Cerebellar nuclear complex (tissue), 1 donor: ENCODE data around the gene ARHGAP45.
"Not testable (repeated sequence)": the region's sequence is repeated elsewhere in the genome, so short reads cannot be mapped to it uniquely, and the experiment has no call there.

Experiments used
- DNase-seq, 2 experiments: peaks; one replicate each; lab custom pipeline; 2025; lab: John Stamatoyannopoulos, UW

Gene ARHGAP45

GRCh38 chr19:1105008-1105872 lies 38.3 kb downstream of the ARHGAP45 start:
- no peak for DNase-seq

GRCh38 chr19:1105873-1106840 lies 39.2 kb downstream of the ARHGAP45 start:
- DNase-seq = no peak

- DNase-seq = no peak
These were observed 40.1 kb downstream of the ARHGAP45 start for GRCh38 chr19:1106841-1107660.

DNA sequence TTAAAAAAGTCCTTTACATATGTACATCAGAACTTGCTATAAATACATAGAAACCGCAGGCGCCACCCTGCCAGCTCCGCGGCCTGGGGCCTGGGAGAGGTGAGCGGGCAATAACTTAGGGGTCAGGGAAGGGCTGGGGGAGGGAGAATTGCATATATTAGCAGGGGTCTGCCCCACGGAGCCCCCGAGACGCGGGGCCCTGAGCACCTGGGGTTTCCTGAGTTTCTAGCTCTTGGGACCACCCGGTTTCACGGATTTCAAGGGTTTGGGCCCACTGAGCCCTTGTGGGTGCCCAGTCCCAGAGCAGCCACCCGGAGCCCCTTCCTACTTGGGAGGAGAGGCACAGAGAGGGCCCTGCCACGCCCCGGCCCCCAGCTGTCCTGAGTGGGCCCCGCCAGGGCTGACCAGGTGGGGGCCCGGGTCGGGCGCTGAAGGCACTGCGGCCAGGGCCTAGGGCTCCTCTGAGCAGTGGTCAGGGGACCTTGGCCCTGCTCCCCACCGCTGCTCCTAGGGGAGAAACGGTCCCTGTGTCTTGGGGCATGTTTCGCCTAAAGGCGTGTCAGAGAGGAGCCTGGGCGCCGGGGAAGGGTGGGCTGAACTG lies 40.8 kb downstream of the ARHGAP45 start:
- DNase-seq = no peak

DNA sequence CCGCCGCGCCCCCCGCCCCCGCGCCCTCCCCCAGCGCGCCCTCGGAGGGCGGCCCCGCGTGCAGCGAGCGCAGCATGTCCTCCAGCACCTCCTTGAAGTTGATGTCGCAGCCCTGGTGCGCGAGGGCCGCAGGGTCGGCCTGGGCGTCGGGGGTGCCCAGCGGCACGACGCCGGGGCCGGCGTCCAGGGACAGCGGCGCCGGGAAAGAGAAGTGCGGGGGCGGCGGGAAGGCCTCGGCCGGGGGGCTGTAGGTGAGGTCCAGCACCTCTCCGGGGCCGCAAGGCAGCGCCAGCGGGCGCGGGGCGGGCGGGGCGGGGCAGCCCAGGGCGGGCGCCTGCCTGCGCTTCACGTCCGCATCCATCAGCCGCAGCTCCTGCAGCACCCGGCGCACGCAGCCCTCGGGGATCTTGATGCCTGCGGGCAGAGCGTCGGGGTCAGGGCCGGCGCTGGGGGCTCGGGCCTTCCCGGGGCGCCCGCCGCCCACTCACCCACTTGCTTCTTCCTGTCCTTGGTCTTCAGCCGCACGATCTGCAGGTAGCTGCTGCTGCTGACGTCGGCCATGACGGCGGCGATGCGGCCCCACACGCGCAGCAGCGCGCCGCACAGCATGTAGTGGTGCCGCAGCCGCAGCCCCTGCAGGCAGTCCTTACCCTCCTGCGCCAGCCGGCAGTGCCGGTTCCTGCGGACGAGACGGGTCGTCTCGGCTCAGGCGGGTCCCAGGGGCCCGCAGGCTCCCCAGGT lies 41.5 kb downstream of the ARHGAP45 start:
- no peak for DNase-seq

DNA sequence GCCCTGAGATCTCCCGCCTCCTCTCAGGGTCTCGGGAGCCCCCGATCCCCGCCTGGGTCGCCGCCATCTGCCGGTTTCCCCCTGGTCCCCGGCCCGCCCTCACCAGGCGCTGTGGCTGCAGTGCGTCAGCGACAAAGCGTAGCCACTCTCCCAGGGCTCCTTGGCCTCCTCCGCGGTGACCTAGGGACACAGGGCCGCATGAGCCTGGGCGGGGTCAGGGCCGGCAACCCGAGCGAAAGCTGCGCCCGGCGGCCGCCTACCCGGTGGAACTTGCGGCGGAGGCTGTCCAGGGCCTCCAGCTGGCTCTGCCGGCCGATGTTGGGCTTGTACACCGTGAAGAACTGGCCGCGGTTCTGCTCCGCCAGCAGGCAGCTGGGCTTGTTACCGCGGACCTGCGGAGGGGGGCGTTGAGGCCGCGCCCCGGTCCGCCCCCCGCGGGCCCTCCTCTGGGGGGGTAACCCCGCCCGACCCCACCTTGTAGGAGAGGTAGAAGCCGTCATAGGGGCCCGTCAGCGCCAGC lies 42.1 kb downstream of the ARHGAP45 start:
- no peak for DNase-seq

DNA sequence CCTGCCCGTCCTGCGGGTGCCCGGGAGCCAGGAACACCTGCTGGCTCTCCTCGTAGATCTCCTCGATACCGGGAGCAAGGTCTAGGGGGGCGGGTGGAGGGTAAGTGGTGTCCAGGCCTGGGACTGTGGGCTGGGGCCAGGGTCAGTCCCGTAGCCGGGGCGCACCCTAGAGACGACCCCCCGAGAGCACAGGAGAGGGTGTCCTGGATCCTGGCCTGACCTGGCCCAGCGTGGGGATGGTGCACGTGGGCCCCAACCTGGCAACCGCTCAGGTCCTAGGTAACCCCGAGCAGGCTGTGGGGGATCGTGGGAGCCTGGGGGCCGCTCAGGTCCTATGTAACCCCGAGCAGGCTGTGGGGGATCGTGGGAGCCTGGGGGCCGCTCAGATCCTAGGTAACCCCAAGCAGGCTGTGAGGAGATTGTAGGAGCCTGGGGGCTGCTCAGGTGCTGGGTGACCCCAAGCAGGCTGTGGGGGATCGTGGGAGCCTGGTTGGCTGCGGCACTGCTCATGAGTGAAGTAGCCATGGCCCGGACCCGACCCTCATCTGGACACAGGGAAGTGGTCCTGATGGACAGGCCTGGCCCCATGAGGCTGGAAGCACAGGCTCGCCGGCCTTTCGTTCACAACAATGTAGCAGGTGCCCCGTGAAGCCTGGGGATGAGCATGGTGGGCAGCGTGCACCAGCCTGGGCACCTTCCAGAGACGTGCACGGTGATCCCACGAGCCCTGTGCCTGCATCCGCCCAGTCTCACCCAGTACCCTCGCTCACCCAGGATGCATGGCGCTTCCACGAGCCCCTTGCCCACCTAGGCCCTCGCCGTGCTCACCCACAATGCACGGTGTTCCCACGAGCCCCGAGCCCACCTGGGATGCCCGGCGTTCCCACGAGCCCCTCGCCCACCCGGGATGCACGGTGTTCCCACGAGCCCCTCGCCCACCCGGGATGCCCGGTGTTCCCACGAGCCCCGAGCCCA lies 43.0 kb downstream of the ARHGAP45 start:
- DNase-seq = no peak

GRCh38 chr19:1110809-1111640 lies 44.1 kb downstream of the ARHGAP45 start:
- DNase-seq = no peak

- no peak for DNase-seq
These were observed 44.8 kb downstream of the ARHGAP45 start for GRCh38 chr19:1111641-1112267.

DNA sequence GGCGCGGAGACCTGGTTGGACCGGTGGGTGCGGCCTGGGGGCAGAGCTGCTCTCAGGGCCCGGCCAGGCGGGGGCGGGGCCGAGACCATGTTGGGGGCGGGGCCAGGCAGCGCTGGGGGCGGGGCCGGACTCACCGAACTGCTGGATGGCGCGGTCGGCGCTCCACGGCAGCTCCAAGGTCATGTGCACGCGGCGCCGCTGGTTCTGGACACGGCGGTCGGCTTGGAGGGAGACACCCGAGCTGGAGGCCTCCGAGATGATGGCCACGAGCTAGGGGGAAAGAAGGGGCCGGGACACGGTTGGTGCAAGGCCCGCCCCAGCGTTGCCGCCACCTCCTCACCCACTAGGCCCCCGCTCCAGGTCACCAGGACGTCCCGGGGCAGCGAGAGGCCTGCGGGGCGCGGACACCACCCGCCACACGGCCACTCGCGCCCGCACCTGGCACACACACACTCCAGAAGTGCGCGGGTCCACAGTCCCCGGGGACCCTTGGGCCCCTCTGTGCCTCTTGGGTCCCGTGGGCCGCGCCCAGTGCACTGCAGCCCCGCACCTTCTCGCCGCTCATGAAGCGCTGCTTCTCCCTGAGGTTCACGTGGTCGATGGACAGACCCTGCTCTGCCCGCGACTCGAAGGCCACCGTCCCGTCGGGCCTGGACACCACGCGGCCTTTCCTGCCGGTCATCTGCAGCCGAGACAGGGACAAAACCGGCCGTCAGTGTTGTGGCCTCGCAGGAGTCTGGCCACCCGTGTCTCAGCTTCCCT lies 45.5 kb downstream of the ARHGAP45 start:
- DNase-seq = no peak

GRCh38 chr19:1113030-1113985 lies 46.3 kb downstream of the ARHGAP45 start:
- DNase-seq = no peak

- no peak for DNase-seq
These were observed 47.1 kb downstream of the ARHGAP45 start for GRCh38 chr19:1113986-1114483.

DNA sequence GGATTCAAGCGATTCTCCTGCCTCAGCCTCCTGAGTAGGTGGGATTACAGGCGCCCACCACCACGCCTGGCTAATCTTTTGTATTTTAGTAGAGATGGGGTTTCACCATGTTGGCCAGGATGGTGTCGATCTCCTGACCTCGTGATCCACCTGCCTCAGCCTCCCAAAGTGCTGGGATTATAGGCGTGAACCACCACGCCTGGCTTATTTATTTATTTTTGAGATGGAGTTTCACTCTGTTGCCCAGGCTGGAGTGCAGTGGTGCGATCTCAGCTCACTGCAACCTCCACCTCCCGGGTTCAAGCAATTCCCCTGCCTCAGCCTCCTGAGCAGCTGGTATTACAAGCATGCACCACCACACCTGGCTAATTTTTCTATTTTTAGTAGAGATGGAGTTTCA lies 47.8 kb downstream of the ARHGAP45 start:
- not testable (repeated sequence) for DNase-seq

DNA sequence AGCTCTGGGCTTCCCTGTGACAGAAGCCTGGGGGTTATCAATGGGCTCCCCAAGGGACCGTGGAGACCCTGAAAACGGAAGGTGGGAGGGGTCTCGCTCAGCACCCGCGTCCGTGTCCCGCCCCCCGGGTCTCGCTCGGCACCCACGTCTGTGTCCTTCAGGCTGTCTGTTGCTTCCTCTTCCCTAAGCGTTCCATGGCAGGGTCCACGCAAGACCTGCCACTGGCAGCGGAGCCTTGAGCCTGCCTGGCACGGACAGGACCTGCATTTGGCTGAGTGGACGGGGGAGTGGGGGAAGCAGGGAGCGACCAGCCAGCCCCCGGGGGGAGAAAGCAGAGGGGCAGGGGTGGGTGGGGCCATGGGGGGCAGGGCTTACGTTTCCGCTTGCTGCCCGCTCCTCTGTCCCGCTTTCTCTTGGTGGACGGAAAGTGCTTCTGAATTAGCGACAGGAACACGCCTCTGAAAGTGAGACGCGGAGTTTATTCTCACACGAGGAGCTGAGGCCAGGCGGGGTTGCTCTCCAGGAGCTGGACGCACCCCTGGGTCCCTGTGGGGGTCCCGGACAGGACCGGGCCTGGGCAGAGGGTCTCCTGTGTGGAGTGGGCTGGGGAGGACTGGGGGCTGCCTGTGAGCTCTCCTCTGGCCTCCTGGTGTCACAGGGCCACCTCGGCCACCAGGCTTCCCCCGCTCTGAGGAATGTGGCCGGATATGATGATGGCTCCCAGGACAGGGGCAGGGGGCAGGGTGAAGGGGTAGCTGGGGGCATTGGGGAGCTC lies 48.9 kb downstream of the ARHGAP45 start:
- DNase-seq = no peak
